Measurements from ENCODE around the gene GUCY1A2.

DNA sequence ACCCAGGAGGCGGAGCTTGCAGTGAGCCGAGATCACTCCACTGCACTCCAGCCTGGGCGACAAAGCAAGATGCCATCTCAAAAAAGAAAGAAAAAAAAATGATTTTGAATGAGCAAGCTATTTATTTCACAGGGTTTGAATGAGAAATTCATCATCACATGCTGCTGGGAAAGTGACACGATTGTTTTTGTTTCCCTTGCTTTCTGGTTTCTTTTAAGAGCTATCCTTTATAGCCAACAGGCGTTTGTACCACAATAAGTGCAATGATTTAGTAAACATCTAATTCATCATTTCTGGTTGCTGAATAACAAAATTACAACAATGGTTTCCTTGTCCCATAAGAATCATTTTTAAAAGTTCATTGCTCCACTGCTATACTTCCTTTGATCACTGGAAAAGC lies 129.9 kb downstream of the GUCY1A2 start:
- TF ChIP-seq EZH2 (IDR thresholded peaks at IDR 0.05; ENCODE audit: insufficient read depth, poor library complexity, severe bottlenecking) = no peak
- no peak for TF ChIP-seq EZH2phosphoT487 (IDR thresholded peaks at IDR 0.05; ENCODE audit: insufficient read depth, low read depth)

Measured in GM23248 (cell line).